Psoas muscle (tissue), 8 donors: ENCODE measurements around the gene ARHGEF37. TPM values are rescaled to one million over a fixed set of nuclear protein-coding genes. Genes with fewer than 3 reads are reported as not detected.
A peak's percentile ranks its signal among the peaks of the same experiment; 100 is the strongest.

Experiments
- ATAC-seq, 4 donors: fragments of 200-7000 bp; cut with Tn5 transposase; one replicate each; pipeline ENCODE4 v1.9.1; 2020; ENCODE audit warnings: moderate library complexity in 3 of 4, mild to moderate bottlenecking in 2 of 4
- DNase-seq, 2 donors: peaks; one replicate each; pipeline ENCODE4 v3.0.0-alpha.2; 2020
- H3K27ac ChIP-seq: fragments of 200-600 bp; one replicate; pipeline ENCODE4 v1.8.0; 2022
- H3K27me3 ChIP-seq, 3 donors: fragments of 200-600 bp in 1 of 3; one replicate each; pipeline versions ENCODE4 v1.6.1 to v1.8.0; 2013 to 2022; ENCODE audit warnings: low read length in 2 of 3, mild to moderate bottlenecking in 2 of 3, moderate library complexity in 1 of 3; ENCODE audit not compliant: insufficient read depth in 3 of 3
- H3K36me3 ChIP-seq, 2 donors: fragments of 200-600 bp in 1 of 2; one replicate each; pipeline versions ENCODE4 v1.6.1 to v1.8.0; 2013 to 2022; ENCODE audit warnings: low read depth in 1 of 2, mild to moderate bottlenecking in 1 of 2, moderate library complexity in 1 of 2; ENCODE audit not compliant: insufficient read depth in 1 of 2
- H3K4me1 ChIP-seq: fragments of 200-600 bp; one replicate; pipeline ENCODE4 v1.8.0; 2022
- H3K4me3 ChIP-seq: fragments of 200-600 bp; one replicate; pipeline ENCODE4 v1.8.0; 2022; ENCODE audit warnings: mild to moderate bottlenecking
- H3K9me3 ChIP-seq: fragments of 200-600 bp; one replicate; pipeline ENCODE4 v1.8.0; 2022
- WGBS, 3 donors: extraction: QIAGEN DNeasy Blood & Tissue Kit; methylation state at CpG; one replicate each; pipeline versions ENCODE4 v1.1.6 to v1.1.7; 2013; 5-methylcytosine and 5-hydroxymethylcytosine counted together
- intact Hi-C, 2 donors: fragments of 100-400 bp; cut with DNase I; formaldehyde crosslinking; loops; one replicate each; pipeline versions ENCODE4 v1.11.0 to v1.14.2; 2022
- polyA plus RNA-seq, 3 donors: library from polyadenylated mRNA; stranded (reverse); fragments of 200-250 nt; gene quantifications; one replicate each; pipeline ENCODE4 v1.2.3, GENCODE V29; 2013
- total RNA-seq, 4 donors: library from RNA; stranded (reverse); fragmentation: NEBNext Ultra II Directional in 2 of 4; extraction: Animal tissue kit (Norgen Biotek cat#: 25700) in 2 of 4; gene quantifications; one replicate each; pipeline versions ENCODE4 v1.2.1 to v1.2.4, GENCODE V29; 2021 to 2023
- TF ChIP-seq, protein P1 (sequence below): fragments of 200-600 bp; IDR thresholded peaks from one replicate; pipeline ENCODE4 v1.8.0; 2022; ENCODE audit warnings: antibody characterized with exemption
- donor health status: healthy with polysubstance abuse.
- donor health status: DM: no; HTN: no; CAD: no; lungs with moderate emphysema.
- donor health status: Bipolar disorder and iron deficiency.
- donor health status: healthy.
- donor health status: DM: yes; HTN: yes; CAD: no.
- donor health status: DM: no; HTN: no; CAD: no.
- donor health status: DM: no; HTN: no; CAD: no.
- donor health status: DM: yes; HTN: yes; CAD: no.

Gene ARHGEF37
- total and polyA plus RNA-seq, 7 donors, result 2.3 to 29.3 (median 13.4) TPM

- peaks cover 0 to 71% of the 10 kb centered on the region in 2 donors for H3K36me3 ChIP-seq
- H3K27me3 ChIP-seq, result no peaks in the 10 kb centered on the region
- intact Hi-C loops, result loop anchor here in 1 of 2 donors (5.0 kb wide), 1 partner anchor 176 kb away; no protein-coding TSS in a partner anchor
- peak overlapping the region; percentile 14 for H3K27ac ChIP-seq
- 79 to 81% (median 81%) methylated on average over 11 to 12 of the region's 12 CpGs for WGBS, 3 donors
- DNase-seq (no peak), ATAC-seq (no peak)
- TF ChIP-seq, protein P1, sequence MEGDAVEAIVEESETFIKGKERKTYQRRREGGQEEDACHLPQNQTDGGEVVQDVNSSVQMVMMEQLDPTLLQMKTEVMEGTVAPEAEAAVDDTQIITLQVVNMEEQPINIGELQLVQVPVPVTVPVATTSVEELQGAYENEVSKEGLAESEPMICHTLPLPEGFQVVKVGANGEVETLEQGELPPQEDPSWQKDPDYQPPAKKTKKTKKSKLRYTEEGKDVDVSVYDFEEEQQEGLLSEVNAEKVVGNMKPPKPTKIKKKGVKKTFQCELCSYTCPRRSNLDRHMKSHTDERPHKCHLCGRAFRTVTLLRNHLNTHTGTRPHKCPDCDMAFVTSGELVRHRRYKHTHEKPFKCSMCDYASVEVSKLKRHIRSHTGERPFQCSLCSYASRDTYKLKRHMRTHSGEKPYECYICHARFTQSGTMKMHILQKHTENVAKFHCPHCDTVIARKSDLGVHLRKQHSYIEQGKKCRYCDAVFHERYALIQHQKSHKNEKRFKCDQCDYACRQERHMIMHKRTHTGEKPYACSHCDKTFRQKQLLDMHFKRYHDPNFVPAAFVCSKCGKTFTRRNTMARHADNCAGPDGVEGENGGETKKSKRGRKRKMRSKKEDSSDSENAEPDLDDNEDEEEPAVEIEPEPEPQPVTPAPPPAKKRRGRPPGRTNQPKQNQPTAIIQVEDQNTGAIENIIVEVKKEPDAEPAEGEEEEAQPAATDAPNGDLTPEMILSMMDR, result no peak
- H3K4me1 ChIP-seq, result peaks cover 24% of the 10 kb centered on the region
- H3K9me3 ChIP-seq, result no peaks in the 10 kb centered on the region
- H3K4me3 ChIP-seq, result no peak overlapping the region
Measured at GRCh38 chr5:149617760-149618306, 36.5 kb downstream of the ARHGEF37 start.

DNA sequence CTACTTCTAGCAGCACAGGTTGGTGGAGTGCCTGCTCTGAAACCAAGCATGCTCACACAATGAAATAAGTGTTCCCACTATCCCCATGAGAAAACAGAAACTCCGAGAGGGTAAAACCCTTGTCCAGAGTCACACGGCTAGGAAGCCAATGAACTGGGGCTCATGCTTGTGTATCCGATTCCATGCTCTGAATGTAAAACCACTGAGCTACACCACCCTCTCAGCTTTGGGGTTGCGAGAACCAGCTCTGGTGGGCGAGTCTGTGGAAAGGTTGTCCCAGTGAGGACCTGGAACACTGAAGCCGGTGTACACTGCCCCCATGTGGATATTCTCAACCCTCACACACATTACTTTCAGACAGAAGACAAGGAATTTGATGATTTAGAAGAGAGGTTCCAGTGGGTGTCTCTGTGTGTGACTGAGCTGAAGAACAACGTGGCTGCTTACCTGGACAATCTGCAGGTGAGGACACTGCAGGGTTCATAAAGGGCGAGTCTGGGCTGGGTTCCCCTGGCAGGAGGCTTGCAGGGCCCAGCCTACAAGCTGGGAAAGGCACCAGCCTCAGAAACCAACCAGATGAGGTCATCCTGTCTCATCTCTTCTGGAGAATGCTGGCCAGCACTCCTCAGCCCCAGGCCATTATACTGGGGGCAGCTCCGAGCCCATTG lies 37.4 kb downstream of the ARHGEF37 start:
- TF ChIP-seq, protein P1, result peak; percentile 69
- H3K27me3 ChIP-seq, result no peaks in the 10 kb centered on the region
- H3K27ac ChIP-seq, result peak overlapping the region; percentile 14
- WGBS, 3 donors, result 33 to 54% (median 39%) methylated on average over 9 of the region's 9 CpGs
- ATAC-seq (peak; percentile 69 to 86 (median 79)), DNase-seq (peak in 1 of 2 donors; percentile 69)
- intact Hi-C loops, result loop anchor here in 1 of 2 donors (5.0 kb wide), 1 partner anchor 176 kb away; no protein-coding TSS in a partner anchor
- no peak overlapping the region for H3K4me3 ChIP-seq
- peaks cover 0 to 75% of the 10 kb centered on the region in 2 donors for H3K36me3 ChIP-seq
- H3K4me1 ChIP-seq, result peaks cover 24% of the 10 kb centered on the region
- H3K9me3 ChIP-seq, result no peaks in the 10 kb centered on the region

- DNase-seq (no peak), ATAC-seq (no peak)
- no peaks in the 10 kb centered on the region for H3K9me3 ChIP-seq
- no peak overlapping the region for H3K27ac ChIP-seq
- TF ChIP-seq, protein P1, result no peak
- 87 to 91% (median 88%) methylated on average over 10 of the region's 10 CpGs for WGBS, 3 donors
- H3K4me1 ChIP-seq, result peaks cover 12% of the 10 kb centered on the region
- H3K27me3 ChIP-seq, result no peaks in the 10 kb centered on the region
- no peak overlapping the region for H3K4me3 ChIP-seq
- peaks cover 2 to 96% of the 10 kb centered on the region in 2 donors for H3K36me3 ChIP-seq
- intact Hi-C loops, result no loop called here
Measured at GRCh38 chr5:149621415-149622098, 40.3 kb downstream of the ARHGEF37 start.

DNA sequence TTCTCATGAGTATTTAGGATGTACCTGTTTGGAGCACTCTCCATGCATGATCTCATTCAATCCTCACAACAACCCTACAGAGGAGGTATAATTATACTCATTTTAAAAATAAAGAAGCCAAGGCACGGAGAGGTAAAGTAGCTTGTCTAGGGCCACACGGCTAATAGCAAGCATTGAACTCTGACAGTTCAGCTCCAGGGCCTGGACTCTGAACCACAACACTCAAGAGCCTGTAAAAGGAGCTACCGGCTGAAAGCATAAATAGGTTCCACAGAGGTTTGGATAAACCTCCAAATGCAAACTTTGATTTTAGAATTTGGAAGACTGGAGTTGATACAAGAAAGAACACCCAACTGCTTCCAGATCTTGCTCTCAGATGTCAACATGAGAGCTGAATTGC lies 41.2 kb downstream of the ARHGEF37 start:
- TF ChIP-seq, protein P1, result no peak
- H3K4me1 ChIP-seq, result peaks cover 12% of the 10 kb centered on the region
- no peak for ATAC-seq
- no peak overlapping the region for H3K4me3 ChIP-seq
- WGBS, 3 donors, result 89 to 93% (median 91%) methylated on average over 3 of the region's 3 CpGs
- no peak overlapping the region for H3K27ac ChIP-seq
- H3K27me3 ChIP-seq, result no peaks in the 10 kb centered on the region
- no peaks in the 10 kb centered on the region for H3K9me3 ChIP-seq
- intact Hi-C loops, result no loop called here
- no peak for DNase-seq
- H3K36me3 ChIP-seq, result peaks cover 2 to 96% of the 10 kb centered on the region in 2 donors
